ENCODE measurements around the gene CAMSAP2.

DNA sequence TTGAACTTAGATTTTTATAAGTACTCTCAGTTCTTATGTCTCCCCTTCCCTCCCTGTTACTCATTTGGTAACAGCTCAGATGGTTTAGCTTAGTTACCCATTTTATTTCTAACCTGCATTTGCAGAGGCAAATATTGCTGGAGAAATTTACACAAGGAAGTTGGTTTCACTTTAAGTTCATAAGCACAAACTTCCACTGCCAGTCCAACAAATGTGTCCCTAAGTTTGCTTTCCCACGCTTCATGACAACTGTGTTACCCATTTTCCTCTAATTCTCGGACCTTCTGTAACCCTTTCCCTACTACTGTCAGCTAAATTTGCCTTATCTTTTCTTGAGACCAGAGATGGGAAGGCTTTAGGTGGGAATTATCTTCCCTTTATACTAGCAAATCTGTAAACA lies 70.2 kb downstream of the CAMSAP2 start:
- TF ChIP-seq CTCF (IDR thresholded peaks at IDR 0.05 in 2 of 3, conservative IDR thresholded peaks at IDR 0.05 in 1 of 3; ENCODE audit: borderline replicate concordance in 1 of 3, insufficient read depth in 1 of 3, low read depth in 2 of 3, low read length in 2 of 3) (no peak), EZH2 (IDR thresholded peaks at IDR 0.05) (no peak), TCF7L2 (IDR thresholded peaks at IDR 0.05; ENCODE audit: borderline replicate concordance, extremely low read depth, insufficient read depth, insufficient read length) (no peak), POLR2A (IDR thresholded peaks at IDR 0.05; ENCODE audit: borderline replicate concordance, extremely low read depth, insufficient read depth, insufficient read length) (no peak), ZBTB33 (IDR thresholded peaks at IDR 0.05; ENCODE audit: extremely low read depth, insufficient replicate concordance, low read length) (no peak), EZH2phosphoT487 (IDR thresholded peaks at IDR 0.05; ENCODE audit: borderline replicate concordance) (no peak), EGR1 (IDR thresholded peaks at IDR 0.05; ENCODE audit: low read depth) (no peak)
